ENCODE measurements around the gene WDR36. TPM values are rescaled to one million over a fixed set of nuclear protein-coding genes. Genes with fewer than 3 reads are reported as not detected.

Gene WDR36
- total RNA-seq (2021; fragmentation: NEBNext Ultra II Directional; extraction: Animal tissue kit (Norgen Biotek cat#: 25700)), result 10 to 100 TPM; 26.9 to 30.5 (median 28.6) TPM
- long read RNA-seq, full-length matches to known transcripts, result 20 of 36 reads
- long read RNA-seq, partial matches to known transcripts, result 9 of 36 reads
- long read RNA-seq, other reads (novel, unspliced or antisense), result 7 of 36 reads

DNA sequence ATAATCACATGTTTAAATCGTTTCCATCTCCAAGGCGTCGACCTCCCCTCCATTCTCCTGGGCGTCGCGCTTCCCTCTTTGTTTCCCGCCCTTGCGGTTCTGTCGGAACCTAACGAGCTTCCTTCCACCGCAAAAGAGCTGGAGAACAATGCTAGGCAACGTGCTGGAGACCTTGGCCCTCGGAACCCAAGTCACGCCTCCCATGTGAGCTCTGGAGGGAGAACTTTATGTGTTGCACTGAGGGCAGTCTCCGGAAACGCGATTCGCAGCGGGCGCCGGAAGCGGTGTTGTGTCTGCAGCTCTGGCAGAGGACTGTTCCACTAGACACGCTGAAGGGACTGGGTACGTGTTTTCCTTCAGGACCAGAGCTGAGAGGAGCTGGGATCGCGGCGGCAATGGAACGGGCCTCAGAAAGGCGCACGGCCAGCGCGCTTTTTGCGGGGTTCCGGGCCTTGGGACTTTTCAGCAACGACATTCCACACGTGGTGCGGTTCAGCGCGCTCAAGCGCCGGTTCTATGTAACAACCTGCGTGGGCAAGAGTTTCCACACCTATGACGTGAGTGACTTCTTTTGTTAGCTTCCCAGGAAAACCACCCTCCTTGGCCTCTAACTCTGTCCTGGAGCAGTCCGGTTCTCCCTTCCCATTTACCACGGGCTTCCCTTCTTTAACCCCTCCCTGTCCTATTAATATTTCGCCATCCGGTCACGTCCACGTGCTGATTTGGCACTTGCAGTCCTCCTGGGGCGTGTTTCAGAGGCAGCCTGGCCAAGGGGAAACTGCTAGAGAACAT, at the start of gene WDR36:
Gene WDR36 (plus strand): TSS at position 287 of the 792 bp plus-strand sequence. CDS start 109 bp downstream, at position 396.
- peak within 1 kb of the TSS; percentile 95 for H3K4me3 Mint-ChIP-seq
- peaks cover 2% of the 10 kb centered on the region; the same call in 1 of the 2 replicates for H3K27me3 Mint-ChIP-seq (ENCODE audit: insufficient read depth)
- TF ChIP-seq, protein P1, sequence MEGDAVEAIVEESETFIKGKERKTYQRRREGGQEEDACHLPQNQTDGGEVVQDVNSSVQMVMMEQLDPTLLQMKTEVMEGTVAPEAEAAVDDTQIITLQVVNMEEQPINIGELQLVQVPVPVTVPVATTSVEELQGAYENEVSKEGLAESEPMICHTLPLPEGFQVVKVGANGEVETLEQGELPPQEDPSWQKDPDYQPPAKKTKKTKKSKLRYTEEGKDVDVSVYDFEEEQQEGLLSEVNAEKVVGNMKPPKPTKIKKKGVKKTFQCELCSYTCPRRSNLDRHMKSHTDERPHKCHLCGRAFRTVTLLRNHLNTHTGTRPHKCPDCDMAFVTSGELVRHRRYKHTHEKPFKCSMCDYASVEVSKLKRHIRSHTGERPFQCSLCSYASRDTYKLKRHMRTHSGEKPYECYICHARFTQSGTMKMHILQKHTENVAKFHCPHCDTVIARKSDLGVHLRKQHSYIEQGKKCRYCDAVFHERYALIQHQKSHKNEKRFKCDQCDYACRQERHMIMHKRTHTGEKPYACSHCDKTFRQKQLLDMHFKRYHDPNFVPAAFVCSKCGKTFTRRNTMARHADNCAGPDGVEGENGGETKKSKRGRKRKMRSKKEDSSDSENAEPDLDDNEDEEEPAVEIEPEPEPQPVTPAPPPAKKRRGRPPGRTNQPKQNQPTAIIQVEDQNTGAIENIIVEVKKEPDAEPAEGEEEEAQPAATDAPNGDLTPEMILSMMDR (IDR thresholded peaks at IDR 0.05), result no peak; the same call in 1 of the 2 replicates
- H3K9me3 Mint-ChIP-seq, result no peaks in the 10 kb centered on the region
- peak within 1 kb of the TSS; percentile 79 for H3K27ac Mint-ChIP-seq
- peaks cover 35% of the 10 kb centered on the region for H3K4me1 Mint-ChIP-seq (ENCODE audit: low read depth)
- H3K36me3 Mint-ChIP-seq (ENCODE audit: low read depth), result peaks cover 14% of the 10 kb centered on the region
- peak; percentile 87 for DNase-seq

DNA sequence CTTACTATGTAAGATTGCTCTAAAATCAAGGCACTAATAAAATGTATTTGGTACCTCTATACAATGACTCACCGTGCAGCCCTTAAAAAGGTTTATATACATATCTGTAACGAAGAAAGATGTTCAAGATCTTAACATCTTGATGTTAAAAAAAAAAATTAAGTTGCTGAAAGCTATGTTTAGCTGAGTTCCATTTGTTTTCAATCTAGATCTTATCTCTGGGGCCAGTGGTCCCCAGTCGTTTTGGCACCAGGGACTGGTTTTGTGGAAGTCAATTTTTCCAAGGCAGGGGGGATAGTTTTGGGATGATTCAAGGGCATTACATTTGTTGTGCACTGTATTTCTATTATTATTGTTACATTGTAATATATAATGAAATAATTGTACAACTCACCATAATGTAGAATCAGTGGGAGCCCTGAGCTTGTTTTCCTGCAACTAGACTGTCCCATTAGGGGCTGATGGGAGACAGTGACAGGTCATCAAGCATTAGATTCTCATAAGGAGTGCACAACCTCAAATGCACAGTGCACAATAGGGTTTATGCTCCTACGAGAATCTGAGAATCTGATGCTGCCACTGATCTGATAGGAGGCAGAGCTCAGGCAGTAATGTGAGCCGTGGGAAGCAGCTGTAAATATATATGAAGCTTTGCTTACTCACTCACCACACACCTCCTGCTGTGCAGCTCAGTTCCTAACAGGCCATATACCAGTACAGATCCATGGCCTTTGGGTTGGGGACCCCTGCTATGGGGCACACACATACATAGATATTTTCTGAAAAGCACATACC, 48.2 kb upstream of the WDR36 start:
- Mint-ChIP-seq H3K27me3 (ENCODE audit: insufficient read depth) (peaks cover 2% of the 10 kb centered on the region), H3K36me3 (ENCODE audit: low read depth) (no peaks in the 10 kb centered on the region), H3K9me3 (no peaks in the 10 kb centered on the region), H3K4me3 (no peak overlapping the region), H3K4me1 (ENCODE audit: low read depth) (no peaks in the 10 kb centered on the region), H3K27ac (no peak overlapping the region)
- TF ChIP-seq, protein P1 (IDR thresholded peaks at IDR 0.05), result no peak
- no peak for DNase-seq

DNA sequence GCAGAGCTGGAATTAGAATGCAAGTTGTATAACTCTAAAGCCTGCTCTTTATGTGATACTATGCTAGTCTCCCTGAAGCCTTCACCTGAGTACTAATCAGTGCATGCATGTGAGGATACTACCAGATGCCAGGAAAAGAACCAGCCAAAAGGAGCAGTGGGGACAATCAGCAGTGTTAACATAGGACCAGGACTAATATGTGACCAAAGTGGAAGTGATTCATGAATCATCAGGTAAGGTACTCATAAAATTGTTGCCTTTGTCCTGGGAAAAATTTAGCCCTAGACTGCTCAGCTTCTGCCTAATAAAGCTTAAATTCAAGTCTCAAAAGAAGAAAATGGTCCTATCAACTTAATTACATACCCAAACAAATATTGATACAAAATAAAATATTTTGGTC, 34.1 kb upstream of the WDR36 start:
- Mint-ChIP-seq H3K4me3 (no peak overlapping the region), H3K9me3 (no peaks in the 10 kb centered on the region), H3K4me1 (ENCODE audit: low read depth) (no peaks in the 10 kb centered on the region), H3K27me3 (ENCODE audit: insufficient read depth) (peaks cover 3% of the 10 kb centered on the region; the same call in 1 of the 2 replicates), H3K27ac (no peak overlapping the region), H3K36me3 (ENCODE audit: low read depth) (no peaks in the 10 kb centered on the region)
- TF ChIP-seq, protein P1 (IDR thresholded peaks at IDR 0.05), result no peak
- no peak for DNase-seq

- Mint-ChIP-seq H3K4me3 (no peak overlapping the region), H3K36me3 (ENCODE audit: low read depth) (no peaks in the 10 kb centered on the region), H3K27me3 (ENCODE audit: insufficient read depth) (peaks cover 2% of the 10 kb centered on the region; the same call in 1 of the 2 replicates), H3K27ac (no peak overlapping the region), H3K4me1 (ENCODE audit: low read depth) (no peaks in the 10 kb centered on the region), H3K9me3 (no peaks in the 10 kb centered on the region)
- DNase-seq, result no peak
- TF ChIP-seq, protein P1 (IDR thresholded peaks at IDR 0.05), result no peak
Observed at GRCh38 chr5:111060169-111060568, 32.0 kb upstream of the WDR36 start.

DNA sequence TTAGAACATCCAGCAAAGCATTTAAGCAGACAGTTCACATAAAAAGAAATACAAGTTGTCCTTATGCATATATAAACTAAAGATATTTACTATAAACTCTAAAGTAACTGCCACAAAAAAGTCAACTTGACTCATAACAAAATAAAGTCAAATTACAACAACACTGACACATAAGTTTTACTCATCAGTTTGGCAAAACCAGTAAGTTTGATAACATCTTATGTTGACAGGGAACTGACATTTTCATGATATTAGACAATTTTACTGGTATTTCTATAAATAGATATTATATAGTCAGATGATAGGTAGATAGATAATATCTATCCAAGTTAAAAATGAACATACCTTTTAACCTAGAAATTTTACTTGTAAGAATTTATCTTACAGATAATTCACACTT, 30.5 kb upstream of the WDR36 start:
- no peaks in the 10 kb centered on the region for H3K36me3 Mint-ChIP-seq (ENCODE audit: low read depth)
- TF ChIP-seq, protein P1 (IDR thresholded peaks at IDR 0.05), result no peak
- H3K4me3 Mint-ChIP-seq, result no peak overlapping the region
- H3K27ac Mint-ChIP-seq, result no peak overlapping the region
- peaks cover 2% of the 10 kb centered on the region; the same call in 1 of the 2 replicates for H3K27me3 Mint-ChIP-seq (ENCODE audit: insufficient read depth)
- no peaks in the 10 kb centered on the region for H3K4me1 Mint-ChIP-seq (ENCODE audit: low read depth)
- DNase-seq, result no peak
- H3K9me3 Mint-ChIP-seq, result no peaks in the 10 kb centered on the region

Data from HFFc6 (cell line).